IMR-90 (cell line): Measurements from ENCODE around the gene SNAP91.

Experiments used
- BHLHE40 ChIP-seq: fragments of 150-350 bp; IDR thresholded peaks from 2 replicates; pipeline ENCODE4 v1.6.1; 2016; ENCODE audit warnings: mild to moderate bottlenecking, low read depth, low read length
- CEBPB ChIP-seq: IDR thresholded peaks from 2 replicates; pipeline ENCODE4 v1.6.1; 2012; ENCODE audit warnings: low read depth, low read length, improper control_type of control experiment
- CHD1 ChIP-seq: IDR thresholded peaks from 2 replicates; pipeline ENCODE4 v1.6.1; 2012; ENCODE audit warnings: low read depth, low read length, improper control_type of control experiment
- MAFK ChIP-seq: IDR thresholded peaks from 2 replicates; pipeline ENCODE4 v1.6.1; 2012; ENCODE audit warnings: low read depth, low read length, improper control_type of control experiment
- MXI1 ChIP-seq: IDR thresholded peaks from 2 replicates; pipeline ENCODE4 v1.6.1; 2012; ENCODE audit warnings: low read depth, mild to moderate bottlenecking, low read length, moderate library complexity, borderline replicate concordance
- NFE2L2 ChIP-seq: fragments of 150-350 bp; IDR thresholded peaks from 2 replicates; pipeline ENCODE4 v1.6.1; 2016; ENCODE audit warnings: low read depth, mild to moderate bottlenecking, low read length
- POLR2A ChIP-seq: IDR thresholded peaks from 2 replicates; pipeline ENCODE4 v1.6.1; 2012; ENCODE audit warnings: mild to moderate bottlenecking, low read depth, low read length
- RAD21 ChIP-seq: IDR thresholded peaks from 2 replicates; pipeline ENCODE4 v1.6.1; 2012; ENCODE audit warnings: low read length, improper control_type of control experiment
- RCOR1 ChIP-seq: IDR thresholded peaks from 2 replicates; pipeline ENCODE4 v1.6.1; 2012; ENCODE audit warnings: mild to moderate bottlenecking, low read length, improper control_type of control experiment; ENCODE audit not compliant: insufficient replicate concordance
- RFX5 ChIP-seq: IDR thresholded peaks from 2 replicates; pipeline ENCODE4 v1.8.0; 2012; ENCODE audit warnings: low read depth, mild to moderate bottlenecking, low read length, moderate library complexity
- SMC3 ChIP-seq: fragments of 150-350 bp; IDR thresholded peaks from 2 replicates; pipeline ENCODE4 v1.6.1; 2016; ENCODE audit warnings: low read depth, mild to moderate bottlenecking, antibody characterized with exemption, low read length, moderate library complexity
- TF ChIP-seq, protein P1 (sequence below): conservative IDR thresholded peaks from 2 replicates; pipeline ENCODE4 v1.5.1; 2012; ENCODE audit warnings: mild to moderate bottlenecking, low read depth, low read length, improper control_type of control experiment
- TF ChIP-seq, protein P2 (sequence below): fragments of 150-350 bp; IDR thresholded peaks from 2 replicates; pipeline ENCODE4 v1.6.1; 2017; ENCODE audit warnings: mild to moderate bottlenecking, antibody characterized with exemption, low read length, low read depth

DNA sequence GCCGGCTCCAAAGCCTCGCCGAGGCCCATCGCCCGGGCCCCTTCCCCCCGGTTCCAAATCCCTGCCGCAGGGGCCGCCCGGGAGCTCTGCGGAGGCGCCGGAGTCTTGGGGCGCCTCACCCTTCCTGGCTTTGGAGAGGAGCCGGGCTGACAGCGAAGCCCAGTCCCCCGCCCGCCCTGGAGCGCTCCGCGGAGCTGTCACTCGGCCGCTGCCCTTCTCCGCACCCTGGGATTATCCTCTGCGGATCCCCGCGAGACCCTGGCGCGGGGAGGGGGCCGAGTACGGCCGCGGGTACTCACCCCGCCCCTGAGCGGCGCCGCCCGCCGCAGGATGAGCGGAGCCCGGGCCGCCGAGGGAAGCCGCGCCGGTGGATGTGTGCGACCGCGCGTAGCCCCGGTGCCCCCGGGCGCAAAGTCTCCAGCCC, 343 bp downstream of the SNAP91 start:
- TF ChIP-seq, protein P1, sequence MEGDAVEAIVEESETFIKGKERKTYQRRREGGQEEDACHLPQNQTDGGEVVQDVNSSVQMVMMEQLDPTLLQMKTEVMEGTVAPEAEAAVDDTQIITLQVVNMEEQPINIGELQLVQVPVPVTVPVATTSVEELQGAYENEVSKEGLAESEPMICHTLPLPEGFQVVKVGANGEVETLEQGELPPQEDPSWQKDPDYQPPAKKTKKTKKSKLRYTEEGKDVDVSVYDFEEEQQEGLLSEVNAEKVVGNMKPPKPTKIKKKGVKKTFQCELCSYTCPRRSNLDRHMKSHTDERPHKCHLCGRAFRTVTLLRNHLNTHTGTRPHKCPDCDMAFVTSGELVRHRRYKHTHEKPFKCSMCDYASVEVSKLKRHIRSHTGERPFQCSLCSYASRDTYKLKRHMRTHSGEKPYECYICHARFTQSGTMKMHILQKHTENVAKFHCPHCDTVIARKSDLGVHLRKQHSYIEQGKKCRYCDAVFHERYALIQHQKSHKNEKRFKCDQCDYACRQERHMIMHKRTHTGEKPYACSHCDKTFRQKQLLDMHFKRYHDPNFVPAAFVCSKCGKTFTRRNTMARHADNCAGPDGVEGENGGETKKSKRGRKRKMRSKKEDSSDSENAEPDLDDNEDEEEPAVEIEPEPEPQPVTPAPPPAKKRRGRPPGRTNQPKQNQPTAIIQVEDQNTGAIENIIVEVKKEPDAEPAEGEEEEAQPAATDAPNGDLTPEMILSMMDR, result no peak
- TF ChIP-seq POLR2A, result no peak
- no peak for TF ChIP-seq CEBPB
- no peak for TF ChIP-seq BHLHE40
- no peak for TF ChIP-seq CHD1
- TF ChIP-seq NFE2L2, result no peak
- no peak for TF ChIP-seq MAFK
- TF ChIP-seq RFX5, result no peak
- no peak for TF ChIP-seq RAD21
- no peak for TF ChIP-seq MXI1
- TF ChIP-seq, protein P2, sequence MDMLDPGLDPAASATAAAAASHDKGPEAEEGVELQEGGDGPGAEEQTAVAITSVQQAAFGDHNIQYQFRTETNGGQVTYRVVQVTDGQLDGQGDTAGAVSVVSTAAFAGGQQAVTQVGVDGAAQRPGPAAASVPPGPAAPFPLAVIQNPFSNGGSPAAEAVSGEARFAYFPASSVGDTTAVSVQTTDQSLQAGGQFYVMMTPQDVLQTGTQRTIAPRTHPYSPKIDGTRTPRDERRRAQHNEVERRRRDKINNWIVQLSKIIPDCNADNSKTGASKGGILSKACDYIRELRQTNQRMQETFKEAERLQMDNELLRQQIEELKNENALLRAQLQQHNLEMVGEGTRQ, result no peak
- TF ChIP-seq RCOR1, result no peak
- no peak for TF ChIP-seq SMC3
